GM23338 (cell line): ENCODE data around the gene FAM168A. TPM values are rescaled to one million over a fixed set of nuclear protein-coding genes. Genes with fewer than 3 reads are reported as not detected.
A peak's percentile ranks its signal among the peaks of the same experiment; 100 is the strongest.

ENCODE experiments used
- ATAC-seq: fragments of 200-7000 bp; cut with Tn5 transposase; 3 replicates; pipeline ENCODE4 v1.9.1; 2020
- DNase-seq: peaks from one replicate; pipeline ENCODE4 v3.0.0-alpha.2; 2015; ENCODE audit warnings: low spot score
- H2AFZ ChIP-seq: fragments of 200-600 bp; sonication (generic); 2 replicates; pipeline ENCODE4 v1.8.0; 2016; ENCODE audit warnings: antibody characterized with exemption, mild to moderate bottlenecking, moderate library complexity
- H3F3A ChIP-seq: fragments of 200-600 bp; sonication (generic); replicated peaks from 2 replicates; pipeline ENCODE4 v1.8.0; 2017; ENCODE audit warnings: antibody characterized with exemption, mixed run types, low read depth
- H3K27ac ChIP-seq: fragments of 200-600 bp; sonication (generic); 2 replicates; pipeline ENCODE4 v1.6.1; 2016; ENCODE audit warnings: low read depth
- H3K27me3 ChIP-seq: fragments of 200-600 bp; sonication (generic); 2 replicates; pipeline ENCODE4 v1.8.0; 2016; ENCODE audit warnings: mild to moderate bottlenecking, mixed run types, moderate library complexity; ENCODE audit not compliant: insufficient read depth
- H3K36me3 ChIP-seq: fragments of 200-600 bp; sonication (generic); 2 replicates; pipeline ENCODE4 v1.8.0; 2016; ENCODE audit warnings: mild to moderate bottlenecking; ENCODE audit not compliant: insufficient read depth
- H3K4me1 ChIP-seq: fragments of 200-600 bp; sonication (generic); 2 replicates; pipeline ENCODE4 v1.8.0; 2016; ENCODE audit warnings: mild to moderate bottlenecking, moderate library complexity; ENCODE audit not compliant: insufficient read depth
- H3K4me2 ChIP-seq: fragments of 200-600 bp; sonication (generic); 2 replicates; pipeline ENCODE4 v1.7.1; 2017; ENCODE audit warnings: mixed run types
- H3K4me3 ChIP-seq: fragments of 200-600 bp; sonication (generic); 2 replicates; pipeline ENCODE4 v1.6.1; 2016; ENCODE audit warnings: mixed run types
- H3K79me2 ChIP-seq: fragments of 200-600 bp; sonication (generic); replicated peaks from 2 replicates; pipeline ENCODE4 v1.8.0; 2017; ENCODE audit warnings: mild to moderate bottlenecking; ENCODE audit not compliant: insufficient read depth
- H3K9me2 ChIP-seq: fragments of 200-600 bp; sonication (generic); 2 replicates; pipeline ENCODE4 v1.8.0; 2017; ENCODE audit not compliant: insufficient read depth
- H4K20me1 ChIP-seq: fragments of 200-600 bp; sonication (generic); replicated peaks from 2 replicates; pipeline ENCODE4 v1.8.0; 2017; ENCODE audit warnings: mild to moderate bottlenecking; ENCODE audit not compliant: insufficient read depth
- H3K27ac Mint-ChIP-seq: 2 replicates; pipeline ENCODE4 v1.8.0; 2020; ENCODE audit warnings: inconsistent platforms, mild to moderate bottlenecking, moderate library complexity, mixed read lengths
- H3K27me3 Mint-ChIP-seq: 3 replicates; pipeline ENCODE4 v1.8.0; 2022; ENCODE audit warnings: low read depth, mild to moderate bottlenecking, moderate library complexity, mixed read lengths, inconsistent platforms; ENCODE audit not compliant: insufficient read depth, poor library complexity
- H3K36me3 Mint-ChIP-seq: 3 replicates; pipeline ENCODE4 v1.8.0; 2021; ENCODE audit warnings: low read depth, mild to moderate bottlenecking, inconsistent platforms, moderate library complexity, mixed read lengths
- H3K4me1 Mint-ChIP-seq: 3 replicates; pipeline ENCODE4 v1.8.0; 2020; ENCODE audit warnings: mild to moderate bottlenecking, inconsistent platforms, mixed read lengths
- H3K4me3 Mint-ChIP-seq: 3 replicates; pipeline ENCODE4 v1.8.0; 2021; ENCODE audit warnings: moderate library complexity, mild to moderate bottlenecking, inconsistent platforms, mixed read lengths
- H3K9me3 Mint-ChIP-seq: 3 replicates; pipeline ENCODE4 v1.8.0; 2020; ENCODE audit warnings: moderate library complexity, mild to moderate bottlenecking, inconsistent platforms, mixed read lengths
- CREB1 ChIP-seq: fragments of 250-450 bp; sonication (Bioruptor Pico); IDR thresholded peaks from 2 replicates; pipeline ENCODE4 v1.5.0; 2020; ENCODE audit warnings: low read depth, mild to moderate bottlenecking, moderate library complexity
- CTCF ChIP-seq, 2 experiments: fragments of 200-600 bp in 1 of 2; sonication (generic) in 1 of 2; conservative IDR thresholded peaks; 2 replicates each; pipeline versions ENCODE4 v1.5.1 to v1.6.1; 2016 to 2017; ENCODE audit warnings: antibody characterized with exemption in 2 of 2, low read depth in 2 of 2, mild to moderate bottlenecking in 2 of 2, moderate library complexity in 1 of 2
- ETS1 ChIP-seq: IDR thresholded peaks from 2 replicates; pipeline ENCODE4 v1.6.1; 2016; ENCODE audit warnings: antibody characterized with exemption
- EZH2 ChIP-seq: fragments of 200-600 bp; sonication (generic); IDR thresholded peaks from one replicate; pipeline ENCODE4 v1.8.0; 2017; ENCODE audit warnings: antibody characterized with exemption, mild to moderate bottlenecking, low read depth; ENCODE audit not compliant: unreplicated experiment
- EZH2phosphoT487 ChIP-seq: fragments of 200-600 bp; sonication (generic); IDR thresholded peaks from one replicate; pipeline ENCODE4 v1.8.1; 2018; ENCODE audit warnings: antibody characterized with exemption; ENCODE audit not compliant: unreplicated experiment
- JUNB ChIP-seq: IDR thresholded peaks from one replicate; pipeline ENCODE4 v1.6.1; 2016; ENCODE audit warnings: antibody characterized with exemption; ENCODE audit not compliant: unreplicated experiment
- NANOG ChIP-seq: IDR thresholded peaks from 2 replicates; pipeline ENCODE4 v1.6.1; 2016; ENCODE audit warnings: antibody characterized with exemption, borderline replicate concordance
- POLR2AphosphoS5 ChIP-seq: IDR thresholded peaks from 2 replicates; pipeline ENCODE4 v1.6.1; 2016; ENCODE audit warnings: antibody characterized with exemption, low read depth
- STAT1 ChIP-seq: IDR thresholded peaks from one replicate; pipeline ENCODE4 v1.6.1; 2016; ENCODE audit warnings: antibody characterized with exemption; ENCODE audit not compliant: unreplicated experiment
- ZNF114 ChIP-seq: fragments of 250-450 bp; sonication (Bioruptor Pico); IDR thresholded peaks from 2 replicates; pipeline ENCODE4 v1.5.0; 2020; ENCODE audit warnings: mild to moderate bottlenecking, moderate library complexity
- ZNF331 ChIP-seq: fragments of 250-450 bp; sonication (Bioruptor Pico); IDR thresholded peaks from 2 replicates; pipeline ENCODE4 v1.5.0; 2020; ENCODE audit warnings: low read depth, mild to moderate bottlenecking, moderate library complexity
- polyA plus RNA-seq: library from polyadenylated mRNA; unstranded; fragments of >200 nt; fragmentation: Nextera tagmentation; extraction: Ambion mirVana; gene quantifications from 2 replicates; pipeline ENCODE4 v1.2.1, GENCODE V29; 2016
- total RNA-seq: library from RNA; depleted of rRNA; stranded (reverse); fragments of >200 nt; shearing (Covaris generic); gene quantifications from 2 replicates; pipeline ENCODE4 v1.2.3, GENCODE V29; 2014
- TF ChIP-seq, protein P1 (sequence below): IDR thresholded peaks from one replicate; pipeline ENCODE4 v1.6.1; 2018; ENCODE audit warnings: antibody characterized with exemption; ENCODE audit not compliant: unreplicated experiment
- TF ChIP-seq, protein P2 (sequence below): fragments of 250-450 bp; sonication (Bioruptor Pico); IDR thresholded peaks from 2 replicates; pipeline ENCODE4 v1.5.0; 2020; ENCODE audit warnings: mild to moderate bottlenecking, moderate library complexity

The FAM168A gene
- total and polyA plus RNA-seq, 2 experiments from 2014 or later: 8.0 to 20.3 TPM

- no peaks in the 10 kb centered on the region for H3K4me1 ChIP-seq
- Mint-ChIP-seq H3K27ac (no peak overlapping the region), H3K4me1 (no peaks in the 10 kb centered on the region), H3K9me3 (no peaks in the 10 kb centered on the region), H3K4me3 (no peak overlapping the region), H3K36me3 (no peaks in the 10 kb centered on the region), H3K27me3 (peaks cover 2% of the 10 kb centered on the region)
- peaks cover 5% of the 10 kb centered on the region; the same call in 1 of the 2 replicates for H4K20me1 ChIP-seq
- H3K9me2 ChIP-seq: no peaks in the 10 kb centered on the region
- TF ChIP-seq, protein P1, sequence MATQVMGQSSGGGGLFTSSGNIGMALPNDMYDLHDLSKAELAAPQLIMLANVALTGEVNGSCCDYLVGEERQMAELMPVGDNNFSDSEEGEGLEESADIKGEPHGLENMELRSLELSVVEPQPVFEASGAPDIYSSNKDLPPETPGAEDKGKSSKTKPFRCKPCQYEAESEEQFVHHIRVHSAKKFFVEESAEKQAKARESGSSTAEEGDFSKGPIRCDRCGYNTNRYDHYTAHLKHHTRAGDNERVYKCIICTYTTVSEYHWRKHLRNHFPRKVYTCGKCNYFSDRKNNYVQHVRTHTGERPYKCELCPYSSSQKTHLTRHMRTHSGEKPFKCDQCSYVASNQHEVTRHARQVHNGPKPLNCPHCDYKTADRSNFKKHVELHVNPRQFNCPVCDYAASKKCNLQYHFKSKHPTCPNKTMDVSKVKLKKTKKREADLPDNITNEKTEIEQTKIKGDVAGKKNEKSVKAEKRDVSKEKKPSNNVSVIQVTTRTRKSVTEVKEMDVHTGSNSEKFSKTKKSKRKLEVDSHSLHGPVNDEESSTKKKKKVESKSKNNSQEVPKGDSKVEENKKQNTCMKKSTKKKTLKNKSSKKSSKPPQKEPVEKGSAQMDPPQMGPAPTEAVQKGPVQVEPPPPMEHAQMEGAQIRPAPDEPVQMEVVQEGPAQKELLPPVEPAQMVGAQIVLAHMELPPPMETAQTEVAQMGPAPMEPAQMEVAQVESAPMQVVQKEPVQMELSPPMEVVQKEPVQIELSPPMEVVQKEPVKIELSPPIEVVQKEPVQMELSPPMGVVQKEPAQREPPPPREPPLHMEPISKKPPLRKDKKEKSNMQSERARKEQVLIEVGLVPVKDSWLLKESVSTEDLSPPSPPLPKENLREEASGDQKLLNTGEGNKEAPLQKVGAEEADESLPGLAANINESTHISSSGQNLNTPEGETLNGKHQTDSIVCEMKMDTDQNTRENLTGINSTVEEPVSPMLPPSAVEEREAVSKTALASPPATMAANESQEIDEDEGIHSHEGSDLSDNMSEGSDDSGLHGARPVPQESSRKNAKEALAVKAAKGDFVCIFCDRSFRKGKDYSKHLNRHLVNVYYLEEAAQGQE: no peak
- TF ChIP-seq EZH2 (no peak), ETS1 (no peak), STAT1 (no peak), ZNF331 (CRISPR knock-in tag) (no peak), JUNB (no peak), NANOG (no peak), POLR2AphosphoS5 (no peak), CTCF (conservative IDR thresholded peaks at IDR 0.05; ENCODE audit: low read depth in 2 of 2) (no peak), EZH2phosphoT487 (no peak), ZNF114 (CRISPR knock-in tag) (no peak), CREB1 (no peak)
- TF ChIP-seq, protein P2, sequence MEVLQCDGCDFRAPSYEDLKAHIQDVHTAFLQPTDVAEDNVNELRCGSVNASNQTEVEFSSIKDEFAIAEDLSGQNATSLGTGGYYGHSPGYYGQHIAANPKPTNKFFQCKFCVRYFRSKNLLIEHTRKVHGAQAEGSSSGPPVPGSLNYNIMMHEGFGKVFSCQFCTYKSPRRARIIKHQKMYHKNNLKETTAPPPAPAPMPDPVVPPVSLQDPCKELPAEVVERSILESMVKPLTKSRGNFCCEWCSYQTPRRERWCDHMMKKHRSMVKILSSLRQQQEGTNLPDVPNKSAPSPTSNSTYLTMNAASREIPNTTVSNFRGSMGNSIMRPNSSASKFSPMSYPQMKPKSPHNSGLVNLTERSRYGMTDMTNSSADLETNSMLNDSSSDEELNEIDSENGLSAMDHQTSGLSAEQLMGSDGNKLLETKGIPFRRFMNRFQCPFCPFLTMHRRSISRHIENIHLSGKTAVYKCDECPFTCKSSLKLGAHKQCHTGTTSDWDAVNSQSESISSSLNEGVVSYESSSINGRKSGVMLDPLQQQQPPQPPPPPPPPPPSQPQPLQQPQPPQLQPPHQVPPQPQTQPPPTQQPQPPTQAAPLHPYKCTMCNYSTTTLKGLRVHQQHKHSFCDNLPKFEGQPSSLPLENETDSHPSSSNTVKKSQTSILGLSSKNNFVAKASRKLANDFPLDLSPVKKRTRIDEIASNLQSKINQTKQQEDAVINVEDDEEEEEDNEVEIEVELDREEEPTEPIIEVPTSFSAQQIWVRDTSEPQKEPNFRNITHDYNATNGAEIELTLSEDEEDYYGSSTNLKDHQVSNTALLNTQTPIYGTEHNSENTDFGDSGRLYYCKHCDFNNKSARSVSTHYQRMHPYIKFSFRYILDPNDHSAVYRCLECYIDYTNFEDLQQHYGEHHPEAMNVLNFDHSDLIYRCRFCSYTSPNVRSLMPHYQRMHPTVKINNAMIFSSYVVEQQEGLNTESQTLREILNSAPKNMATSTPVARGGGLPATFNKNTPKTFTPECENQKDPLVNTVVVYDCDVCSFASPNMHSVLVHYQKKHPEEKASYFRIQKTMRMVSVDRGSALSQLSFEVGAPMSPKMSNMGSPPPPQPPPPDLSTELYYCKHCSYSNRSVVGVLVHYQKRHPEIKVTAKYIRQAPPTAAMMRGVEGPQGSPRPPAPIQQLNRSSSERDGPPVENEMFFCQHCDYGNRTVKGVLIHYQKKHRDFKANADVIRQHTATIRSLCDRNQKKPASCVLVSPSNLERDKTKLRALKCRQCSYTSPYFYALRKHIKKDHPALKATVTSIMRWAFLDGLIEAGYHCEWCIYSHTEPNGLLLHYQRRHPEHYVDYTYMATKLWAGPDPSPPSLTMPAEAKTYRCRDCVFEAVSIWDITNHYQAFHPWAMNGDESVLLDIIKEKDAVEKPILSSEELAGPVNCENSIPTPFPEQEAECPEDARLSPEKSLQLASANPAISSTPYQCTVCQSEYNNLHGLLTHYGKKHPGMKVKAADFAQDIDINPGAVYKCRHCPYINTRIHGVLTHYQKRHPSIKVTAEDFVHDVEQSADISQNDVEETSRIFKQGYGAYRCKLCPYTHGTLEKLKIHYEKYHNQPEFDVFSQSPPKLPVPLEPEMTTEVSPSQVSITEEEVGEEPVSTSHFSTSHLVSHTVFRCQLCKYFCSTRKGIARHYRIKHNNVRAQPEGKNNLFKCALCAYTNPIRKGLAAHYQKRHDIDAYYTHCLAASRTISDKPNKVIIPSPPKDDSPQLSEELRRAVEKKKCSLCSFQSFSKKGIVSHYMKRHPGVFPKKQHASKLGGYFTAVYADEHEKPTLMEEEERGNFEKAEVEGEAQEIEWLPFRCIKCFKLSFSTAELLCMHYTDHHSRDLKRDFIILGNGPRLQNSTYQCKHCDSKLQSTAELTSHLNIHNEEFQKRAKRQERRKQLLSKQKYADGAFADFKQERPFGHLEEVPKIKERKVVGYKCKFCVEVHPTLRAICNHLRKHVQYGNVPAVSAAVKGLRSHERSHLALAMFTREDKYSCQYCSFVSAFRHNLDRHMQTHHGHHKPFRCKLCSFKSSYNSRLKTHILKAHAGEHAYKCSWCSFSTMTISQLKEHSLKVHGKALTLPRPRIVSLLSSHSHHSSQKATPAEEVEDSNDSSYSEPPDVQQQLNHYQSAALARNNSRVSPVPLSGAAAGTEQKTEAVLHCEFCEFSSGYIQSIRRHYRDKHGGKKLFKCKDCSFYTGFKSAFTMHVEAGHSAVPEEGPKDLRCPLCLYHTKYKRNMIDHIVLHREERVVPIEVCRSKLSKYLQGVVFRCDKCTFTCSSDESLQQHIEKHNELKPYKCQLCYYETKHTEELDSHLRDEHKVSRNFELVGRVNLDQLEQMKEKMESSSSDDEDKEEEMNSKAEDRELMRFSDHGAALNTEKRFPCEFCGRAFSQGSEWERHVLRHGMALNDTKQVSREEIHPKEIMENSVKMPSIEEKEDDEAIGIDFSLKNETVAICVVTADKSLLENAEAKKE: no peak
- H3K27ac ChIP-seq: no peak overlapping the region
- H3K4me2 ChIP-seq: no peak overlapping the region
- H3K36me3 ChIP-seq: no peaks in the 10 kb centered on the region
- H3F3A ChIP-seq: no peaks in the 10 kb centered on the region
- no peak overlapping the region for H2AFZ ChIP-seq
- H3K27me3 ChIP-seq: no peaks in the 10 kb centered on the region
- no peak overlapping the region for H3K4me3 ChIP-seq
- H3K79me2 ChIP-seq: 0 out of 2 replicates have a peak, but pooled peaks cover 5% of the 10 kb centered on the region
- peak; percentile 42 for DNase-seq
- peak; percentile 67 for ATAC-seq
Measured at GRCh38 chr11:73466643-73467042, 131.3 kb downstream of the FAM168A start.
